Measurements from ENCODE around the gene TLE3.

Gene TLE3

DNA sequence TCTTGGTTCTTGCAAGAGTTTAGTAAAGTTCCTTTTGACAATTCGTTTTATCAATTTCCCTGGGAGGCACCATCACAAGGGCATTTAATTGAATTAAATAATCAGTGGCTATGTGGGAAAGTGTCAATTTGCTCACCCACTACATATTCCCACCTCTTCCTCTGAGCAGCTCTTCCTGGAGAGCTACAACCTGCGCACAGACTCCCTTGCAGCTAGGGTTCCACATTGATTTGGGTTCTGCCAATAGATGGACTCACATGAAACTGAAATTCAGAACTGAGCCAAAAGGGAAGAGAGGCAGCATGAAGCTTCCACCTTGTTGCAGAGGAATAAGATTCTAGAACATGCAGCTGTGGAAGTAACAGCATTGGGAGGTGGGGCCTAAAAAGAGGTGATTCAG lies 94.8 kb downstream of the TLE3 start:
- no peak for DNase-seq (ENCODE audit: low spot score)

- no peak for DNase-seq (ENCODE audit: low spot score)
Observed at GRCh38 chr15:70001859-70002258, 95.9 kb downstream of the TLE3 start.

DNA sequence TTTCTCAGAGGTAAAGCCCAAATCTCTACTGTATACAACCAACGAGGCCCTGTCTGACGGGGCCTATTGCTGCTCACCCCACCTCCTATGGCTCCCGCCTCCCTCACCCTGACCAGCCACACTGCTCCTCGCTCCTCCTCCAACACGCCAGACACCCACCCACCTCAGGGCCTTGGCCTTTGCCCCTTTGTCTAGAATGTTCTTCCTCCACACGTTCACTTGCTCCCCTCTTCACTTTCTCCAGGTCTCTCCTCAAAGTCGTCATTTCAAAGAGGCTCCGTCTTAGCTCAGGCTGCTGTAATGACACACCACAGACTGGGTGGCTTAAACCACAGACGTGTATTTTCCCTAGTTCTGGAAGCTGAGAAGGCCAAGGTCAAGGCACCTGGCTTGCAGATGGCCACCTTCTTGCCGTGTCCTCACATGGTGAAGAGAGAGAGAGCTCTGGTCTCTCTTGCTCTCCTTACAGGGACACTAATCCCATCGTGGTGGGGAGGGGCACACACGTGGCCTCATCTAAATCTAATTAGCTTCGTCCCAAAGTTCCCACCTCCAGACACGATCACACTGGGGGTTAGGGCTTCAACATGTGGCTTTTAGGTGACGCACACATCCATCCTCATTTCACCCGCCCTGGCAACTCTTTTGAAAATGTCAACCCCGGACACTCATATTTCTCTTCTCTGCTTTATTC lies 98.2 kb downstream of the TLE3 start:
- no peak for DNase-seq (ENCODE audit: low spot score)

- no peak for DNase-seq (ENCODE audit: low spot score)
Observed at GRCh38 chr15:69998541-69999391, 99.0 kb downstream of the TLE3 start.

GRCh38 chr15:69997813-69998212 lies 99.9 kb downstream of the TLE3 start:
- DNase-seq (ENCODE audit: low spot score): no peak

Measured in CD4-positive, alpha-beta T cell treated with Interleukin-6 at 100 ng/mL for 8 hours (primary cell).